GM21360 (cell line): ENCODE data around the gene RAB27A.

Experiments used
- ATAC-seq: cut with Tn5 transposase; IDR thresholded peaks from one replicate; pipeline ENCODE4 v1.9.1; 2021; ENCODE audit warnings: mild to moderate bottlenecking, moderate library complexity; ENCODE audit not compliant: unreplicated experiment

Gene RAB27A

DNA sequence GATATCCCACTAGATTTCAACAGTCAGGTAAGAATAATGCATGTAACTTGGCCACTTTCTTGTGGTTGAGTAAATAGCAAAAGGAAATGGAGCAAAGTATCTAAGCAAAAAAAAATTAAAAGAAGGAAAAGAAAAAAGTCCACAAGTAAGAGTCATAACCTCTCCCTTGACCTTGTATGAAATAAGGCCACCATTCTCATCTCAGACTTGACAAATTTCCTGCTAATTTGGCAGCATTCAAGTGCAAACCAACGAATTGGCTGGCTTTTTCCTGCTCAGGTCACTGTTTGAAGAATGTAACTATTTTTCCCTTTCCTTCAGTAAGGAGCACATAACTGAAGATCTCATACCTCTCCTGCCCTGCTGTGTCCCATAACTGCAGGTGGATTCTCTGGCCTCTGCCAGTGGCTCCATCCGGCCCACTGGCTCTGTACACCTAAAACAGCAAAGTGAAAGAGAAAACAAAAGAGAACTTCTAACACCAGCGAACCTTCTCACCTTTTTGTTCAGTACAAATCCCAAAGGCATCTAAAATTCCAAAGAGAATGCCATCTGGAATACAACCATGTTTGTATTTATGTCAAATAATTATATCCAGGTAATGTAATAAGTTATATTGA, 59.5 kb downstream of the RAB27A start:
- no peak for ATAC-seq

DNA sequence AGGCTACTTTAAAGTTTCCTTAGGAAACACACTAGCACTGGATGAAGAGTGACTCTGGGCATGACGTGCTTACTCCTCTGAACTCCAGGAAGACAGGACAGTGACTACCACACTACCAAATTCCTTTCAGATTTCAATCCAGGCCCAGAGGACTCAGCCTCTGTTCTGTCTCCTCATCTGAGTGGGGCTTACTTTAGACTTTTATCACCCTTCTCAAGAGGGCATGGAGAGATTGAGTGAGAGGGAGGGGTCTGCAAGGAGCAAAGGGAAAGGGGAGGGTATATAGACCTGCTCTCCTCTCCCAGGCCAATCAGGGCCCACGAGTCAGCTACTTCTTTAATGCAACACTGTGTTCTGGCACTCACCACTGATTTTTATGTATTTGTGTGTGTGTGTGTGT, 63.5 kb downstream of the RAB27A start:
- ATAC-seq: no peak

GRCh38 chr15:55224892-55225291, 64.7 kb downstream of the RAB27A start:
- peak; percentile 36 for ATAC-seq

- peak; percentile 50 for ATAC-seq
These were observed 67.0 kb downstream of the RAB27A start for GRCh38 chr15:55222588-55222987.

GRCh38 chr15:55221090-55222011, 68.3 kb downstream of the RAB27A start:
- peak; percentile 41 for ATAC-seq

DNA sequence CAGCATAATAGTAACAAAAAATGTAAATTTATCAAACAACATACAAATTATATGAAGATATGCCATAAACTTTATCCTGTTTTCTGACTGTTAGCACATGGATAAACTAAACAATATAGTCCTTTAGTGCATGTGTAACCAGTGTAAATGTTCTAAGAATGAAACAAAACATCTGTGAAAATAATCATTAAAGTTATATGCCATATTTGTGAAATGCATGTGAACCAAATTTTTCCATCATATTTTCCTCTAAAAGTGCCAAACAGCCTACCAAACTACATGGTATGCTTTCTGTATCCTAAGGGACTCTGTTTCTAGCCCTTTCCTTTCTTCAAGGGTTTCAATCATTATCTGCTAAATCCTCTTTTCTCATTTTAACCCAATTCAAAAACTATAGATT, 69.0 kb downstream of the RAB27A start:
- ATAC-seq: no peak

DNA sequence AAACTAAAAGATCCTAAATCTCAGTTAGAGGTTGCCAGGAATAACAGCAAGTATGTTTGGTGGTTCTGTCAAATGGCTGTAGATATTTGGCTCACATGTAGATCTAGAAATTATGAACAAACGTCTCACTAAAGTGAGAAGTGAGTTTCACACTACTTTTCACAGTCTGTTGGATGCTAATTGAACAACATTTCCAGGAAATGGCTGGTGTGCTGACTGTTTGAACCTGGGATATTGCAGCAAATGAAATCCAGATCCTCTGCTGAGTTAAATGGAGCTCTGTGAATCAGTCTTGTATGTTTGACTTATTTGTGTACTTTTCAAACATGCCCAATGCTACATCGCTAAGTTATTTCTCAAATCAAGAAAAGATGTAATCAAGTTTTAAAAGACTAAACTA, 71.6 kb downstream of the RAB27A start:
- no peak for ATAC-seq

GRCh38 chr15:55204464-55204863, 85.1 kb downstream of the RAB27A start:
- ATAC-seq: no peak

- no peak for ATAC-seq
These were observed 87.4 kb downstream of the RAB27A start for GRCh38 chr15:55202206-55202605.

- ATAC-seq: no peak
These were observed 90.9 kb downstream of the RAB27A start for GRCh38 chr15:55198706-55199105.

DNA sequence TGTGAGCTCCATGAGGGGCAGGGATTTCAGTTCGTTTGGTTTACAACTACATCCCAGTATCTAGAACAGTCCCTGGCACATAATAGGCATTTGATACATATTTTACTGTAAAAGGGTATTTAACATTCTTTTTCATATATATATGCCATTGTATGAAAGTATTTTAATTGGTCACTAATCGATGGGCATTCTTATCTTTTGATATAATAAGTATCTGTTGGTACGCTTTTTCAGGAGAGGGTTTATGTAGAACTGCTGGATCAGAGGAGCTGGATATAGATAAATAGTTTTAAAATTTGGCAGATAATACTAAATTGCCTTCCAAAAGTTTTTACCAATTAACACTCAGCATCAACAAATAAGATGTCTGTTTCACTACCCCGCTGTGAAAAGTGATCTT, 91.9 kb downstream of the RAB27A start:
- no peak for ATAC-seq

DNA sequence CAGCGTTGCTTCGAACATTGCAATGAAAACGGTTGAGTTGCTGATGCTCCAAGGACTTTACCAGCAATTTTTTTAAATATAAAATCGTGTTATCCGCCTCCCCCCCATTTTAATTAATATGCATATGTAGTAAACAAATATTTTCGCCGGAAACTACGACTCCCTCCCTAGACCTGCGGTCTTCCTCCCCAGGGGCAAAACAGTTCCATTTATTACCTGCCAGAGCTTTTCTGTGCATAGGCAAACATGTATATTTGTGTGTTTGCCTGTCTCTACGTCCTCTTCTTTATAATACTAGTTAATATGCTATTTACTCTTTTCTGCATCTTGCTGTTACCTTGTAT, 92.3 kb downstream of the RAB27A start:
- peak; percentile 7 for ATAC-seq

DNA sequence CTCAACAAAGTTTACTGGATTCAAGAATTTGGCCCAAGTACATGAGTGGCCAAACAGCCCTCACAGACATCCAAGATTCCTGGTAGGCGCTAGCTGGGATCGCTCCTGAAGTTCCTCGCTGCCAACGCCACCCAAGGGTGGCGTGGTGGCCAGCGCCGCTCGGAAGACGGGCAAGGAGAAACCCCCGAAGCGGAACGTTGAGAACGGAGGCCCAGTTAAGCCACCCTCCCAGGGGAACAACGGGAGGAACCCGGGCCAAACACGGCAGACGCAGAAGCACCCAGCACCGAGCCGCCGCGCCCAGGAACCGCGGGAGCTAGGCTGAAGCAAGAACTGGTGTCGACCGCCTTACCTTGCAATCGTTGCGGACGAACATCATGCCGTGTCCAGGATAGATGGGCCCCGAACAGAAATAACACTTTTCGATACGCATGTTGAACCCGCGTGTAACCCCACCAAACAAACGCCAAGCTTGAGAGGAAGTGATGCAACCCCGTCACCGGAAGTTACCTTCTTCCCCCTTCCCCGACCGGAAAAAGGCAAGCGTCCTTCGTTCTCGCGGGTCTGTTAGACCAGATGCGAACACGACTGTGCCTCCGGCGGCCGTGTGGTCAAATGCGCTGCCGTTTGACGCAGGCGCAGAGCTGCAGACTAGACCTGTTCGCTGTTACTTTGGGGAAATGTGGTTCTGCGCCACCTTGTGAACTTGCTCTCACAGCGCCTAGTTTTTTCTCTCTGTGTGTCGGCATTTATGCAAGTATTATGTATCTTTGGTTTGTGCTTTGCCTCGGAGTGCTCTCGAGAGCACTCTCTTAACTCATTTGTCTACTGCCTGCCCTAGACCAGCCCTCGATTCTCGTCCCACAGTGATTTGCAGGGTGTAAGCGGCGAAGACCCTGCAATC, 92.9 kb downstream of the RAB27A start, which contains the start of gene RSL24D1:
Gene RSL24D1 (minus strand): TSS at position 484 of the 904 bp plus-strand sequence. CDS start 51 bp downstream, at position 433.
- ATAC-seq: peak; percentile 94

DNA sequence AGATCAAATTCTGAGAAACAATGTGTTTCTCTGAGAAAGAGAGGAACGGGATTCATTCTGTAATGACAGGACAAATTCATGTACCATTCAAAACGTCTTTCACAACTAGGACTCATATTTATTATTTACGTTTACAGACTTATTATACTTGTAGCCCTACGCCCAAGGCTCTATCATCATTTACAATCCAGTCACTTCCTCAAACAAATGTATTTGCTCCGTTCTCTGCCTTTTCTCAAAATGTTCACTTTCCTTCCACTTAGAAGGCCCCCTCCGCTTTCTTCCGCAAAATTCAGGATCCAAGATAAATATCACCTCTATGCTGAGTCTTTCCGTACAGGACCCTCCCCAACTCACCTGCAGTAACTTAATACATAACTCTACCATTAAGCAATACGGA, 93.6 kb downstream of the RAB27A start:
- ATAC-seq: no peak

GRCh38 chr15:55194256-55194655, 95.4 kb downstream of the RAB27A start:
- ATAC-seq: no peak

GRCh38 chr15:55186331-55186730, 103.3 kb downstream of the RAB27A start:
- ATAC-seq: no peak

- ATAC-seq: no peak
These were observed 105.9 kb downstream of the RAB27A start for GRCh38 chr15:55183679-55184078.

DNA sequence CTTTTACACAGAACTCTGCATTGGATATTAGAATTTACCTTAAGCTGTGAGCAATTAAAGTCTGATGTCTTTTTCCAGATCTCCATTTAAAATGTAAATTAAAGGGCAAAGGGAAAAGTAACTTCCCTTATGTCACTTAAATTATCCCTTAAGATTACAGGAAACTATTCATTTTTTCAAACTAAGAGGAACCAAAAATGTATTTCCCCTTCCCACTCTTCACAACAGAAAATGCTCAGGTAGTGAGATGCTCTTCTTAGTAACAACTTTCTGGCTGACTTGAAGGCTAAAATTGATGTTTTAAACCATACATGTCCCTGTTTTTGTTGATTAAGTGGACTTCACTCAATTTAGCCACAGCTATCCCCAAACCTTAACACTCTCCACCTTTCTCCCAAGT, 110.5 kb downstream of the RAB27A start:
- no peak for ATAC-seq

DNA sequence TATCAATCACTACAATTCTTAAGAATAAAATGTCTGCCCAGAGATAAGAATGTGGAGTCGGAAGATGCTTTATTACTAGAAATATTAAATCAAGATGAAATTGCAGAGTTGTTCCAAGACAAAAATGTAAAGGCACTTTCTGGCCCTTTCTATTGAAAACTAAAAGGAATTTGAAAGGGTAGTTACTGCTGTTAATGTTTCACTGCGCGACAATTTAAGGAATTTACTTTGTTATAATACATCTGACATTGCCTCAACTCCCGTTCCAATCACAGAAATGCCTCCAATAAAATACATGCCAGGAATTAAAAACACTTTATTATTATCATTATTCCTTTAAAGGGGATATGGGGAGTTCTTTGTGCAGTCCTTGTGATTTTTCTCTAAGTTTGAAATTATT, 119.3 kb downstream of the RAB27A start:
- no peak for ATAC-seq

DNA sequence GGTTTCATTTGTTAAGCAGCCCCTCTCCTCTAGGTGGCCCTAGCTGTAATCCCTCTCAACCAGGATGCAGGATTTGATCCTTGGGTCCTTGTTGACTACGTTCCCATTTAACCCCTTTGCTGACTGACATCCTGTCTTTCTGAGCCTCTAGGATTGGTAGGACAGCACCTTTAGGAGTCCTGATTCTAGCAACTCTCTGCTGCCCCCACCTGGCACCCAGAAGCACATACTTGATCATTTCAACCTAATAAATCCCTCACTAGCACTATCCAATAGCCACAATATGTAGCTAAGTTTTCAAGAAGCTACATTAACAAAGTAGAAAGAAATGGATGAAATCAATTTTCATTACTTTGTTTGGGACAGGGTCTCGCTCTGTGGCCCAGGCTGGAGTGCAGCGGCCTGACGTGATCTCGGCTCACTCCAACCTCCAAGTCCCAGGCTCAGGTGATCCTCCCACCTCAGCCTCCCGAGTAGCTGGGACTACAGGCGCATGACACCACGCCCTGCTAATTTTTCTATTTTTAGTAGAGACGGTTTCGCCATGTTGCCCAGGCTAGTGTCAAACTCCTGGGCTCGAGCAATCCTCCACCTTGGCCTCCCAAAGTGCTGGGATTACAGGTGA, 121.2 kb downstream of the RAB27A start:
- ATAC-seq: peak; percentile 95

- no peak for ATAC-seq
These were observed 125.3 kb downstream of the RAB27A start for GRCh38 chr15:55164284-55164683.
